A673 (cell line): ENCODE measurements around the gene KRTAP4-16. TPM values are rescaled to one million over a fixed set of nuclear protein-coding genes. Genes with fewer than 3 reads are reported as not detected.
"Not testable (repeated sequence)": the region's sequence is repeated elsewhere in the genome, so short reads cannot be mapped to it uniquely, and the experiment has no call there.

Source experiments
- BruUV-seq: library from RNA; stranded (reverse); fragments of 400-500 nt; replicated peaks from 2 replicates; lab custom pipeline; 2021; lab: Mats Ljungman, UMichigan
- CTCF ChIA-PET: fragments of 300-600 bp; sonication (Branson Sonifier 250); formaldehyde crosslinking; loops from one replicate; lab custom pipeline; 2022; ENCODE audit warnings: antibody characterized with exemption; lab: Charles Lee
- POLR2A ChIA-PET: fragments of 300-600 bp; sonication (Branson Sonifier 250); formaldehyde crosslinking; loops from one replicate; lab custom pipeline; 2022; ENCODE audit warnings: antibody characterized with exemption; ENCODE audit not compliant: low non-redundant PET; lab: Charles Lee
- DNase-seq: peaks from one replicate; pipeline ENCODE4 v3.0.0-alpha.2; 2015; ENCODE audit warnings: low spot score
- H3K27ac ChIP-seq: fragments of 200-600 bp; sonication (generic); 2 replicates; pipeline ENCODE4 v1.5.1; 2016; ENCODE audit warnings: mixed run types, low read depth, mild to moderate bottlenecking, mixed read lengths, antibody characterized with exemption, low read length; ENCODE audit not compliant: poor library complexity, severe bottlenecking
- H3K27me3 ChIP-seq: fragments of 200-600 bp; sonication (generic); replicated peaks from 2 replicates; pipeline ENCODE4 v1.6.1; 2017; ENCODE audit warnings: mixed run types, low read depth, mild to moderate bottlenecking, mixed read lengths, antibody characterized with exemption, low read length; ENCODE audit not compliant: insufficient read depth, poor library complexity
- H3K36me3 ChIP-seq: fragments of 200-600 bp; sonication (generic); 2 replicates; pipeline ENCODE4 v1.6.1; 2016; ENCODE audit warnings: mixed run types, mild to moderate bottlenecking, mixed read lengths, antibody characterized with exemption, low read length; ENCODE audit not compliant: insufficient read depth, poor library complexity, severe bottlenecking
- H3K4me1 ChIP-seq: fragments of 200-600 bp; sonication (generic); 2 replicates; pipeline ENCODE4 v1.6.1; 2017; ENCODE audit warnings: mixed run types, mild to moderate bottlenecking, mixed read lengths, antibody characterized with exemption, low read length; ENCODE audit not compliant: insufficient read depth, poor library complexity, severe bottlenecking
- H3K4me3 ChIP-seq: fragments of 200-600 bp; sonication (generic); 2 replicates; pipeline ENCODE4 v1.5.1; 2016; ENCODE audit warnings: low read depth, mixed run types, mild to moderate bottlenecking, mixed read lengths, low read length; ENCODE audit not compliant: poor library complexity, severe bottlenecking
- H3K9me3 ChIP-seq: fragments of 200-600 bp; sonication (generic); 2 replicates; pipeline ENCODE4 v1.6.1; 2016; ENCODE audit warnings: mixed run types, low read depth, mild to moderate bottlenecking, mixed read lengths, antibody characterized with exemption, low read length; ENCODE audit not compliant: poor library complexity, severe bottlenecking
- EZH2 ChIP-seq: fragments of 200-600 bp; sonication (generic); IDR thresholded peaks from 2 replicates; pipeline ENCODE4 v1.6.1; 2017; ENCODE audit warnings: borderline replicate concordance, low read depth, mild to moderate bottlenecking, mixed read lengths, antibody characterized with exemption, low read length; ENCODE audit not compliant: poor library complexity, severe bottlenecking
- intact Hi-C: fragments of 100-400 bp; cut with micrococcal nuclease; formaldehyde crosslinking; loops from one replicate; pipeline ENCODE4 v1.10.0; 2022; ENCODE audit not compliant: unreplicated experiment
- total RNA-seq: library from RNA; stranded (reverse); gene quantifications from 2 replicates; pipeline ENCODE4 v1.2.3, GENCODE V29; 2021
- TF ChIP-seq, protein P1 (sequence below): fragments of 300-800, 200-600 bp; sonication (generic); conservative IDR thresholded peaks from 2 replicates; pipeline ENCODE4 v1.5.1; 2017; ENCODE audit warnings: low read depth, mild to moderate bottlenecking, antibody characterized with exemption, low read length, moderate library complexity, mixed read lengths

KRTAP4-16 gene
- total RNA-seq, 1 experiment from 2014 or later, result not detected

DNA sequence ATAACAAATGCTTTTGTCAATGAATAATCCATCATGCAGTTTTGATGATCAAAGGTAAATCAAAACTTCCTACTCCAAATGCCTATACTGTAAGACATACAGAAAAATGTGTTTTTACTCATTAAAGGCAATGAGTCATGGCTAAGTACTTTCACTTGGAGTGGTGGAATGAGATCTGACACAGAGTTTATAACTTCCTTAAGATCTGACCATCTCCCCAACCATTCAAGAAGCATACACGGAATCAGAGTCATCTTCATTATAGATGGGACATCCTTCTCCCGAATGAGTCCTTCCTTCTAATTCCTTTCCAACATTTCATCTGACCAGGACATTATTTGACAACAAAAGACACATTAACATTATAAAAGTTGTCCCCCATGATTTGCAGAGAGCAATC lies 18.6 kb downstream of the KRTAP4-16 start:
- DNase-seq, result peak; percentile 14
- BruUV-seq, CTCF ChIA-PET, POLR2A ChIA-PET, H3K27me3 ChIP-seq, H3K4me3 ChIP-seq, H3K9me3 ChIP-seq, H3K4me1 ChIP-seq, intact Hi-C loops, H3K27ac ChIP-seq, H3K36me3 ChIP-seq: not testable (repeated sequence)

DNA sequence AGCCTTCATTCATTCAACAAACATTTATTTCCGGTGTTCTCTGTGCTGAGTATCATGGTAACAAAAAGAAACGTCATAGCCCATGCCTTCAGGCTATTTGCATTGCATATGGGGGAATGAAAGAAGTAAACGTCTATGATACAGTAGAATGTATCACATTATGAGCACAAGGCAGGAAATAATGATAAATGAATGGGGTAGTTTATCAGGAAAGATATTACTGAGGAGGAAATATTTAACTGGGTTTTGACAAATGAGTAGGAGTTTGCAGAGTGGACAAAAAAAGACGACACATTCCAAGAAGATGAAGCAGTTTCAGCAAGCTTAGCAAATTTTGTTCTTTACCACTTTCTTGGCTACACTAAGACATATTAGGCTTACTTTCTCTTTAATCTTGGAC lies 19.4 kb downstream of the KRTAP4-16 start:
- CTCF ChIA-PET, result no interaction called here
- DNase-seq, result no peak
- no peak overlapping the region for H3K27ac ChIP-seq
- H3K9me3 ChIP-seq, result no peaks in the 10 kb centered on the region
- no peaks in the 10 kb centered on the region for H3K4me1 ChIP-seq
- TF ChIP-seq, protein P1, sequence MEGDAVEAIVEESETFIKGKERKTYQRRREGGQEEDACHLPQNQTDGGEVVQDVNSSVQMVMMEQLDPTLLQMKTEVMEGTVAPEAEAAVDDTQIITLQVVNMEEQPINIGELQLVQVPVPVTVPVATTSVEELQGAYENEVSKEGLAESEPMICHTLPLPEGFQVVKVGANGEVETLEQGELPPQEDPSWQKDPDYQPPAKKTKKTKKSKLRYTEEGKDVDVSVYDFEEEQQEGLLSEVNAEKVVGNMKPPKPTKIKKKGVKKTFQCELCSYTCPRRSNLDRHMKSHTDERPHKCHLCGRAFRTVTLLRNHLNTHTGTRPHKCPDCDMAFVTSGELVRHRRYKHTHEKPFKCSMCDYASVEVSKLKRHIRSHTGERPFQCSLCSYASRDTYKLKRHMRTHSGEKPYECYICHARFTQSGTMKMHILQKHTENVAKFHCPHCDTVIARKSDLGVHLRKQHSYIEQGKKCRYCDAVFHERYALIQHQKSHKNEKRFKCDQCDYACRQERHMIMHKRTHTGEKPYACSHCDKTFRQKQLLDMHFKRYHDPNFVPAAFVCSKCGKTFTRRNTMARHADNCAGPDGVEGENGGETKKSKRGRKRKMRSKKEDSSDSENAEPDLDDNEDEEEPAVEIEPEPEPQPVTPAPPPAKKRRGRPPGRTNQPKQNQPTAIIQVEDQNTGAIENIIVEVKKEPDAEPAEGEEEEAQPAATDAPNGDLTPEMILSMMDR, result no peak
- no peak for TF ChIP-seq EZH2
- no TSS peak for BruUV-seq
- POLR2A ChIA-PET, result no interaction called here
- no peaks in the 10 kb centered on the region for H3K36me3 ChIP-seq
- no peaks in the 10 kb centered on the region for H3K27me3 ChIP-seq
- no peak overlapping the region for H3K4me3 ChIP-seq
- intact Hi-C loops, result no loop called here

- Histone ChIP-seq H3K4me3 (no peak overlapping the region), H3K27me3 (no peaks in the 10 kb centered on the region), H3K27ac (no peak overlapping the region), H3K36me3 (no peaks in the 10 kb centered on the region), H3K9me3 (no peaks in the 10 kb centered on the region), H3K4me1 (no peaks in the 10 kb centered on the region)
- no TSS peak for BruUV-seq
- no peak for DNase-seq
- ChIA-PET CTCF (no interaction called here), POLR2A (no interaction called here)
- TF ChIP-seq EZH2, result no peak
- TF ChIP-seq, protein P1, result no peak
- intact Hi-C loops, result no loop called here
These were observed 25.2 kb downstream of the KRTAP4-16 start for GRCh38 chr17:41076788-41077187.

DNA sequence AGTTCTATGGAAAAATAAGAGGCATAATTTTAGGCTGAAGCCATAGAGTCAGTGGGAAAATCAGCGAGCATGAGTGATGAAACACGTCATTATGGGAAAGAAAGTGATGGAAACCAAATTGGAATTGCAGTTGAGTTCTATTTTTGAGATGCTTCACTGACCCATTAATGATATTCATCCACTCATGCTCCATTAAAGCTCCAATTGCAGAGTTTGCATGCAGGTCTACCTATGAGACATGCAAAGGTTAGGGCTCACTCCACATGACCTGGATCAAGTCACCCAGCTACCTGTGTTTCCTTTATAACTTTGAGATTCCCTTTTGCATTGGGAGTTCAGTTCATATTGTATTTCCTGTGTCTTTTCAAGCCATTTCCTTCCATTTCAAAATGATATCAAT lies 28.3 kb downstream of the KRTAP4-16 start:
- H3K4me1 ChIP-seq, result no peaks in the 10 kb centered on the region
- no TSS peak for BruUV-seq
- H3K36me3 ChIP-seq, result no peaks in the 10 kb centered on the region
- H3K27me3 ChIP-seq, result no peaks in the 10 kb centered on the region
- TF ChIP-seq EZH2, result no peak
- TF ChIP-seq, protein P1, result no peak
- no peaks in the 10 kb centered on the region for H3K9me3 ChIP-seq
- no peak overlapping the region for H3K27ac ChIP-seq
- H3K4me3 ChIP-seq, result no peak overlapping the region
- intact Hi-C loops, result no loop called here
- no peak for DNase-seq
- ChIA-PET CTCF (no interaction called here), POLR2A (no interaction called here)
